Panc1 (cell line): Measurements from ENCODE around the gene UBE2D4. TPM values are rescaled to one million over a fixed set of nuclear protein-coding genes. Genes with fewer than 3 reads are reported as not detected.
A peak's percentile ranks its signal among the peaks of the same experiment; 100 is the strongest.
"Not testable (repeated sequence)": the region's sequence is repeated elsewhere in the genome, so short reads cannot be mapped to it uniquely, and the experiment has no call there.

ENCODE experiments used
- ATAC-seq: fragments of 200-7000 bp; cut with Tn5 transposase; 2 replicates; pipeline ENCODE4 v1.9.1; 2020; ENCODE audit warnings: mild to moderate bottlenecking, moderate library complexity
- BruUV-seq: library from RNA; stranded (reverse); fragments of 400-500 nt; replicated peaks from 2 replicates; lab custom pipeline; 2021; lab: Mats Ljungman, UMichigan
- CTCF ChIA-PET: fragments of 300-600 bp; sonication (Branson Sonifier 250); formaldehyde crosslinking; loops from one replicate; lab custom pipeline; 2022; ENCODE audit warnings: antibody characterized with exemption; lab: Charles Lee
- POLR2A ChIA-PET: fragments of 300-600 bp; sonication (Branson Sonifier 250); formaldehyde crosslinking; loops from one replicate; lab custom pipeline; 2022; ENCODE audit warnings: antibody characterized with exemption; lab: Charles Lee
- DNase-seq: peaks from one replicate; pipeline ENCODE4 v3.0.0-alpha.2; 2010; ENCODE audit warnings: low read depth, low spot score
- H3K27ac ChIP-seq: 2 replicates; pipeline ENCODE4 v1.5.1; 2011; ENCODE audit warnings: mild to moderate bottlenecking, low read length, inconsistent platforms
- H3K27me3 ChIP-seq: fragments of 200-500 bp; sonication (Bioruptor generic); 2 replicates; pipeline ENCODE4 v1.6.0; 2014; ENCODE audit warnings: low read length, inconsistent platforms; ENCODE audit not compliant: control insufficient read depth, insufficient read depth
- H3K36me3 ChIP-seq: fragments of 200-500 bp; sonication (Bioruptor generic); 2 replicates; pipeline ENCODE4 v1.5.1; 2014; ENCODE audit warnings: inconsistent platforms, mild to moderate bottlenecking, low read length, moderate library complexity; ENCODE audit not compliant: control insufficient read depth, insufficient read depth
- H3K4me1 ChIP-seq: 2 replicates; pipeline ENCODE4 v1.5.1; 2011; ENCODE audit warnings: inconsistent platforms, mild to moderate bottlenecking, low read length, moderate library complexity; ENCODE audit not compliant: control insufficient read depth, insufficient read depth
- H3K4me3 ChIP-seq, 2 experiments: 2 replicates each; pipeline ENCODE4 v1.5.1; 2011 to 2012; ENCODE audit warnings: low read depth in 2 of 2, low read length in 2 of 2, mild to moderate bottlenecking in 2 of 2, inconsistent platforms in 1 of 2, moderate library complexity in 1 of 2
- H3K9me3 ChIP-seq: fragments of 200-500 bp; sonication (Bioruptor generic); 2 replicates; pipeline ENCODE4 v1.5.1; 2014; ENCODE audit warnings: low read depth, mild to moderate bottlenecking, inconsistent platforms, low read length, moderate library complexity; ENCODE audit not compliant: control insufficient read depth, insufficient read depth
- CTCF ChIP-seq: fragments of 450-650 bp; IDR thresholded peaks from 2 replicates; pipeline ENCODE4 v1.5.1; 2017; ENCODE audit warnings: mild to moderate bottlenecking
- POLR2AphosphoS5 ChIP-seq: IDR thresholded peaks from 2 replicates; pipeline ENCODE4 v1.6.1; 2012; ENCODE audit warnings: mild to moderate bottlenecking, low read depth, low read length, moderate library complexity
- SIN3A ChIP-seq: IDR thresholded peaks from 2 replicates; pipeline ENCODE4 v1.6.1; 2012; ENCODE audit warnings: low read depth, mild to moderate bottlenecking, low read length, moderate library complexity, borderline replicate concordance; ENCODE audit not compliant: insufficient read depth
- TCF7L2 ChIP-seq: IDR thresholded peaks from 2 replicates; pipeline ENCODE4 v1.6.1; 2011; ENCODE audit warnings: mild to moderate bottlenecking, low read depth, low read length, inconsistent platforms
- in situ Hi-C: cut with HindIII; loops from 2 replicates; pipeline ENCODE4 v1.10.0; 2016; ENCODE audit warnings: low sequenced_read_pairs, low pct_unique_long_range_greater_than_20kb
- intact Hi-C: fragments of 100-400 bp; cut with micrococcal nuclease; formaldehyde crosslinking; loops from one replicate; pipeline ENCODE4 v1.10.0; 2022; ENCODE audit not compliant: unreplicated experiment
- total RNA-seq: library from RNA; stranded (reverse); gene quantifications from one replicate; pipeline ENCODE4 v1.2.1, GENCODE V29; 2021; ENCODE audit not compliant: unreplicated experiment
- TF ChIP-seq, protein P1 (sequence below), 2 experiments: IDR thresholded peaks; 2 replicates each; pipeline ENCODE4 v1.6.1; 2011 to 2012; ENCODE audit warnings: low read depth in 2 of 2, control low read depth in 1 of 2, low read length in 1 of 2, mild to moderate bottlenecking in 1 of 2, moderate library complexity in 1 of 2; ENCODE audit not compliant: insufficient read depth in 1 of 2

Gene UBE2D4
- total RNA-seq, 1 experiment from 2014 or later, result 35.9 TPM

GRCh38 chr7:43960933-43961332 lies 34.7 kb downstream of the UBE2D4 start:
- ATAC-seq (no peak), DNase-seq (no peak)
- intact Hi-C loops, result no loop called here
- BruUV-seq, result no TSS peak
- no peaks in the 10 kb centered on the region for H3K4me1 ChIP-seq
- no peak for TF ChIP-seq SIN3A
- TF ChIP-seq, protein P1, sequence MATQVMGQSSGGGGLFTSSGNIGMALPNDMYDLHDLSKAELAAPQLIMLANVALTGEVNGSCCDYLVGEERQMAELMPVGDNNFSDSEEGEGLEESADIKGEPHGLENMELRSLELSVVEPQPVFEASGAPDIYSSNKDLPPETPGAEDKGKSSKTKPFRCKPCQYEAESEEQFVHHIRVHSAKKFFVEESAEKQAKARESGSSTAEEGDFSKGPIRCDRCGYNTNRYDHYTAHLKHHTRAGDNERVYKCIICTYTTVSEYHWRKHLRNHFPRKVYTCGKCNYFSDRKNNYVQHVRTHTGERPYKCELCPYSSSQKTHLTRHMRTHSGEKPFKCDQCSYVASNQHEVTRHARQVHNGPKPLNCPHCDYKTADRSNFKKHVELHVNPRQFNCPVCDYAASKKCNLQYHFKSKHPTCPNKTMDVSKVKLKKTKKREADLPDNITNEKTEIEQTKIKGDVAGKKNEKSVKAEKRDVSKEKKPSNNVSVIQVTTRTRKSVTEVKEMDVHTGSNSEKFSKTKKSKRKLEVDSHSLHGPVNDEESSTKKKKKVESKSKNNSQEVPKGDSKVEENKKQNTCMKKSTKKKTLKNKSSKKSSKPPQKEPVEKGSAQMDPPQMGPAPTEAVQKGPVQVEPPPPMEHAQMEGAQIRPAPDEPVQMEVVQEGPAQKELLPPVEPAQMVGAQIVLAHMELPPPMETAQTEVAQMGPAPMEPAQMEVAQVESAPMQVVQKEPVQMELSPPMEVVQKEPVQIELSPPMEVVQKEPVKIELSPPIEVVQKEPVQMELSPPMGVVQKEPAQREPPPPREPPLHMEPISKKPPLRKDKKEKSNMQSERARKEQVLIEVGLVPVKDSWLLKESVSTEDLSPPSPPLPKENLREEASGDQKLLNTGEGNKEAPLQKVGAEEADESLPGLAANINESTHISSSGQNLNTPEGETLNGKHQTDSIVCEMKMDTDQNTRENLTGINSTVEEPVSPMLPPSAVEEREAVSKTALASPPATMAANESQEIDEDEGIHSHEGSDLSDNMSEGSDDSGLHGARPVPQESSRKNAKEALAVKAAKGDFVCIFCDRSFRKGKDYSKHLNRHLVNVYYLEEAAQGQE (IDR thresholded peaks at IDR 0.05; ENCODE audit: insufficient read depth in 1 of 2, low read depth in 2 of 2, low read length in 1 of 2), result no peak
- no peak for TF ChIP-seq TCF7L2
- no peak for TF ChIP-seq CTCF
- no peak for TF ChIP-seq POLR2AphosphoS5
- no peaks in the 10 kb centered on the region for H3K36me3 ChIP-seq
- no peaks in the 10 kb centered on the region for H3K27me3 ChIP-seq
- ChIA-PET CTCF (no interaction called here), POLR2A (no interaction called here)
- no peaks in the 10 kb centered on the region for H3K9me3 ChIP-seq
- no peak overlapping the region for H3K4me3 ChIP-seq
- in situ Hi-C loops, result no loop called here
- H3K27ac ChIP-seq, result no peak overlapping the region

DNA sequence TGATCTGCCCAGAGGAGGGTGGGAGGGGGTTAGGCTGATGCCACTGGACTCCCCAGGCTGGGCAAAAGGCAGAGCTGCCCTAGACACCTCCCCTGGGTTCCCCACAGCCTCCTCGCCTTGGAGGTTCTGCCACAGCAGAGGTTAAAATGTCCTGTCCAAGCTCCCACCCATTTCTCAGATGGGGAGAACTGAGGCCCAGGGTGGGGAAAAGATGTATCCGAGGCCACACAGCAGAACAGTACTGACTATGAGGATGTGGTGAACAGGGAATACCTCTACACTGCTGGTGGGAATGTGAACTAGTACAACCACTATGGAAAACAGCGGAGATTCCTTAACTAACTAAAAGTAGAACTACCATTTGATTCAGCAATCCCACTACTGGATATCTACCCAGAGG lies 40.2 kb downstream of the UBE2D4 start:
- H3K27ac ChIP-seq, intact Hi-C loops, H3K4me1 ChIP-seq, H3K27me3 ChIP-seq, in situ Hi-C loops, H3K4me3 ChIP-seq, DNase-seq, H3K9me3 ChIP-seq, CTCF ChIA-PET, ATAC-seq, BruUV-seq, POLR2A ChIA-PET, H3K36me3 ChIP-seq: not testable (repeated sequence)

DNA sequence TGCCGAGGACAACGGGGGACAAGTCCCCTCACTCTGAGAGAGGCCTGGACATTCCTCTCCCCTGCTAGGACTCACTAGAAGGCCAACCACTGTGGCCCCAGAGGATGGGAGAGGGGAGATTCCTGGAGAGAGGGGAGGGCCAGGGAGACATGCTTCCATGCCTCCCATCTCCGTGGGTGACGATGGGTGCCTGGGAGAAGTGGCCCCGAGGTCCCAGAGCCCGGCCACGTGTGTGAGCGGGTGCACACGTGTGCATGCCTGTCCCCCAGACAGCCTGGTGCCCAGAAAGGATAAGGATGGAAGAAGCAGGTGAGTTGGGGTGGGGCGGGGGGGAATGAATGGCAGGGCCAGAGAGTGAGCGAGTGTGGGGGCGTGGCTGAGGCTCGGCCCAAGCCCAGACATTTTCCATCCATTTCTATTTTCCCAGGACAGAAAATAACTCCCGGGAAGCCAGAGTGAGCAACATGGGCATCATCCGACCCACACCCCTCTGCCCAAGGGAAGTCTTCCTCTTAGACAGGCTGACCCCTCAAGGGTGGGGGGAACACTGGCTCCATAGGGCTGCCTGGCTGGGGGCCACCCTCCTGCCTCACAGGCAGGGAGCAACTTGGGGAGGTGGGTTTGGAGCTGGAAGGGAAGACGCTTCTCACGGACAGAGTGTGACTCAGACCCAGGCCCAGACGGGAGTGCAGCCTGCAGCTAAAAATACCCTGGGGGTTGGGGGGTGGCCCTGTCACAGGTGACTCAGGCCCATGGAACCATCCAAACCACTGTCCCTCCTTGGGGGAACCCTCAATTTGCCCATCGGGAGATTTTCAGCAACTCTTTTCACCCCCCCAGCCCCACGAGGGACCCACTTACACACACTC lies 42.2 kb downstream of the UBE2D4 start:
- H3K9me3 ChIP-seq, H3K36me3 ChIP-seq, H3K27me3 ChIP-seq, H3K27ac ChIP-seq, DNase-seq, intact Hi-C loops, POLR2A ChIA-PET, H3K4me1 ChIP-seq, H3K4me3 ChIP-seq, BruUV-seq, CTCF ChIA-PET, in situ Hi-C loops: not testable (repeated sequence)
- peak; percentile 69 for ATAC-seq

DNA sequence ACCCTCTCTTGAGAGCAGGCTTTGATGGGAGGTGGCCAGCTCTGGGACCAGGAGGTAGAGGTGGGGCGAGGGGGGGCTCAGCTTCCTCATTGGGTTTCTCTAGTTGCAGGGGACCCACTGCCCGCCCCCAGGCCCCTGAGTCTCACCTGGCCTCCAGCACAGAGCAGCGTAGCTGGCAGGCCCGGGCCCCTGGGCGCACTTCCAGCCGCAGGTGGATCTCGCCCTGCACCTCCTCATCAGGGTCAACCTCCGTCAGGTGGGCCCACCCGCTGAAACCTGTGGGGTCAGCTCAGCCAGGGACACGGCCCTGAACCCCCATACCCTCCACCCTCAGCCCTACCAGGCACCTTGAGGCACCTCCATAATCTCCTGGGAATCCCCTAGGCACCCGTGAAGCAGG lies 43.4 kb downstream of the UBE2D4 start:
- BruUV-seq, CTCF ChIA-PET, DNase-seq, in situ Hi-C loops, H3K9me3 ChIP-seq, H3K36me3 ChIP-seq, H3K27me3 ChIP-seq, intact Hi-C loops, ATAC-seq, POLR2A ChIA-PET, H3K4me1 ChIP-seq, H3K4me3 ChIP-seq, H3K27ac ChIP-seq: not testable (repeated sequence)

GRCh38 chr7:43970698-43971097 lies 44.5 kb downstream of the UBE2D4 start:
- H3K4me3 ChIP-seq, CTCF ChIA-PET, POLR2A ChIA-PET, BruUV-seq, H3K36me3 ChIP-seq, DNase-seq, H3K27me3 ChIP-seq, ATAC-seq, H3K4me1 ChIP-seq, H3K9me3 ChIP-seq, in situ Hi-C loops, H3K27ac ChIP-seq, intact Hi-C loops: not testable (repeated sequence)
